GM12878 (cell line): ENCODE results near the gene TNP1.

Source experiments
- BCLAF1 ChIP-seq: fragments of 450-650 bp; IDR thresholded peaks from 2 replicates; pipeline ENCODE4 v1.6.1; 2017; ENCODE audit warnings: antibody characterized with exemption, mild to moderate bottlenecking, moderate library complexity
- CEBPB ChIP-seq, 2 experiments: fragments of 150-350 bp in 1 of 2; IDR thresholded peaks; 2 replicates each; pipeline ENCODE4 v1.6.1; 2012 to 2014; ENCODE audit warnings: low read depth in 2 of 2, low read length in 2 of 2, borderline replicate concordance in 1 of 2, inconsistent platforms in 1 of 2
- CREB1 ChIP-seq: IDR thresholded peaks from 2 replicates; pipeline ENCODE4 v1.6.1; 2012; ENCODE audit warnings: low read depth, mild to moderate bottlenecking, inconsistent platforms
- CTCF ChIP-seq, 3 experiments: IDR thresholded peaks in 2 of 3; conservative IDR thresholded peaks in 1 of 3; 2 replicates each; pipeline ENCODE4 v1.5.1; 2011; ENCODE audit warnings: low read depth in 3 of 3, low read length in 3 of 3, mild to moderate bottlenecking in 3 of 3, control low read depth in 2 of 3, moderate library complexity in 2 of 3, inconsistent platforms in 1 of 3, mixed read lengths in 1 of 3; ENCODE audit not compliant: control insufficient read depth in 2 of 3, insufficient read depth in 1 of 3; ENCODE audit errors: extremely low read depth in 1 of 3
- JUND ChIP-seq: IDR thresholded peaks from 2 replicates; pipeline ENCODE4 v1.6.1; 2012; ENCODE audit warnings: low read depth, mild to moderate bottlenecking, low read length, improper control_type of control experiment, moderate library complexity
- PAX8 ChIP-seq: fragments of 450-650 bp; IDR thresholded peaks from 2 replicates; pipeline ENCODE4 v1.6.1; 2017; ENCODE audit warnings: mild to moderate bottlenecking, moderate library complexity
- POLR2A ChIP-seq: IDR thresholded peaks from 2 replicates; pipeline ENCODE4 v1.6.1; 2011; ENCODE audit warnings: low read depth, mild to moderate bottlenecking, low read length
- PRDM15 ChIP-seq: fragments of 450-650 bp; formaldehyde crosslinking; IDR thresholded peaks from 2 replicates; pipeline ENCODE4 v1.4.0; 2020; ENCODE audit warnings: mild to moderate bottlenecking, moderate library complexity
- REST ChIP-seq: IDR thresholded peaks from 2 replicates; pipeline ENCODE4 v1.6.1; 2012; ENCODE audit warnings: mild to moderate bottlenecking, low read depth, low read length
- TBL1XR1 ChIP-seq: IDR thresholded peaks from 2 replicates; pipeline ENCODE4 v1.6.1; 2012; ENCODE audit warnings: low read depth, low read length, improper control_type of control experiment
- ZBTB33 ChIP-seq: fragments of 450-650 bp; IDR thresholded peaks from 2 replicates; pipeline ENCODE4 v1.6.1; 2017; ENCODE audit warnings: mild to moderate bottlenecking
- ZNF274 ChIP-seq: IDR thresholded peaks from one replicate; pipeline ENCODE4 v1.8.0; 2011; ENCODE audit not compliant: insufficient read length, insufficient read depth

- no peak for TF ChIP-seq PAX8
- no peak for TF ChIP-seq CEBPB (IDR thresholded peaks at IDR 0.05; ENCODE audit: borderline replicate concordance in 1 of 2, low read depth in 2 of 2, low read length in 2 of 2)
- no peak for TF ChIP-seq POLR2A
- TF ChIP-seq JUND = no peak
- TF ChIP-seq ZBTB33 = no peak
- TF ChIP-seq CTCF (IDR thresholded peaks at IDR 0.05 in 2 of 3, conservative IDR thresholded peaks at IDR 0.05 in 1 of 3; ENCODE audit: control insufficient read depth in 2 of 3, extremely low read depth in 1 of 3, insufficient read depth in 1 of 3, low read depth in 3 of 3, low read length in 3 of 3) = no peak
- no peak for TF ChIP-seq BCLAF1
- no peak for TF ChIP-seq REST
- no peak for TF ChIP-seq ZNF274
- no peak for TF ChIP-seq PRDM15
- no peak for TF ChIP-seq CREB1
- TF ChIP-seq TBL1XR1 = no peak
These were observed 13.7 kb upstream of the TNP1 start for GRCh38 chr2:216873573-216873972.
